Measurements from ENCODE around the gene SERPINE1.

GRCh38 chr7:101116898-101117297 is 10.0 kb upstream of the SERPINE1 start:
- TF ChIP-seq CTCF (conservative IDR thresholded peaks at IDR 0.05; ENCODE audit: low read depth in 2 of 2) = no peak
- TF ChIP-seq POLR2AphosphoS5 (IDR thresholded peaks at IDR 0.05; ENCODE audit: low read depth) = no peak
- TF ChIP-seq EZH2phosphoT487 (IDR thresholded peaks at IDR 0.05; ENCODE audit: unreplicated experiment) = no peak
- no peak for TF ChIP-seq CREB1 (CRISPR knock-in tag; IDR thresholded peaks at IDR 0.05; ENCODE audit: low read depth)
- TF ChIP-seq EZH2 (IDR thresholded peaks at IDR 0.05; ENCODE audit: low read depth, unreplicated experiment) = no peak
- TF ChIP-seq REST (IDR thresholded peaks at IDR 0.05; ENCODE audit: unreplicated experiment) = no peak
- no peak for TF ChIP-seq JUNB (IDR thresholded peaks at IDR 0.05; ENCODE audit: unreplicated experiment)
- no peak for TF ChIP-seq ZNF331 (CRISPR knock-in tag; IDR thresholded peaks at IDR 0.05; ENCODE audit: low read depth)
- no peak for TF ChIP-seq ZNF462 (CRISPR knock-in tag; IDR thresholded peaks at IDR 0.05)

Data from GM23338 (cell line).